Measurements from ENCODE around the gene PTPN2.

DNA sequence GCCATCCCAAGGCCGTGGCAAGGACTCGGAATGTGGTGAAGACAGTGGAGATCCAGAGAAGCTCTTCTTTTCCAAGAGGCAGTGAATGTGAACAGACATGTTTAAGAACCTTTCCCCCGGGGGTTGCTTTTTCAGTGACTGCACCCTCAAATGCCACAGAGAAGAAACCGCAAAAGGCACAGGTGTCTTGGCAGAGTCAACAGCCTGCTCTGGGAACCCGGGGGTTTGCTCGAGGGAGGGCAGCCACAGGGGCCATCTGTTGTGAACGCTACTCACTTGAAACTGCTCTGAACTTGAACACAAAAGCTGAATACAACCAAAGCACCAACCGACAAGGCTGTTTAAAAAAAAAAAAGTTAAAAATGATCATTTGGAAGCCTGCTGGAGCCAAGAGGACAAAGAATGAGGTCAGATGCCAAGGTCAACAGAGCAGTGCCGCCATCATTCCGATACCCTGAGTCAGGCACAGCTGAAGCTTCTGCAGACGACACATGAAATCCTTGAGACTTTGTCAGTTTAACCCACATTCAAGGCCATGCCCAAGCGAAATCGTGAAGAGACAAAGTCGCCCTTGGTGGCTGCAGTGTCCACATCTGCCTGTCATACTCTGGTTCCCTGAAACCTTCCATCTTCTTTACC, 133.8 kb downstream of the PTPN2 start:
- TF ChIP-seq ZNF830 (tag by site-specific recombination; IDR thresholded peaks at IDR 0.05; ENCODE audit: low read depth) (no peak), ZNF10 (tag by site-specific recombination; IDR thresholded peaks at IDR 0.05) (no peak), ZNF248 (tag by site-specific recombination; IDR thresholded peaks at IDR 0.05) (no peak), ZBTB49 (tag by site-specific recombination; IDR thresholded peaks at IDR 0.05; ENCODE audit: low read depth) (no peak), CTCF (tag by site-specific recombination; IDR thresholded peaks at IDR 0.05) (no peak), ZNF223 (tag by site-specific recombination; IDR thresholded peaks at IDR 0.05) (no peak)
- TF ChIP-seq, protein P1, sequence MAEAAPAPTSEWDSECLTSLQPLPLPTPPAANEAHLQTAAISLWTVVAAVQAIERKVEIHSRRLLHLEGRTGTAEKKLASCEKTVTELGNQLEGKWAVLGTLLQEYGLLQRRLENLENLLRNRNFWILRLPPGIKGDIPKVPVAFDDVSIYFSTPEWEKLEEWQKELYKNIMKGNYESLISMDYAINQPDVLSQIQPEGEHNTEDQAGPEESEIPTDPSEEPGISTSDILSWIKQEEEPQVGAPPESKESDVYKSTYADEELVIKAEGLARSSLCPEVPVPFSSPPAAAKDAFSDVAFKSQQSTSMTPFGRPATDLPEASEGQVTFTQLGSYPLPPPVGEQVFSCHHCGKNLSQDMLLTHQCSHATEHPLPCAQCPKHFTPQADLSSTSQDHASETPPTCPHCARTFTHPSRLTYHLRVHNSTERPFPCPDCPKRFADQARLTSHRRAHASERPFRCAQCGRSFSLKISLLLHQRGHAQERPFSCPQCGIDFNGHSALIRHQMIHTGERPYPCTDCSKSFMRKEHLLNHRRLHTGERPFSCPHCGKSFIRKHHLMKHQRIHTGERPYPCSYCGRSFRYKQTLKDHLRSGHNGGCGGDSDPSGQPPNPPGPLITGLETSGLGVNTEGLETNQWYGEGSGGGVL (tag by site-specific recombination; IDR thresholded peaks at IDR 0.05) = no peak
